NCI-H748 (cell line): ENCODE measurements around the gene CSNK1G2.

Experiments used
- DNase-seq: peaks from one replicate; lab custom pipeline; 2025; ENCODE audit not compliant: unreplicated experiment; lab: John Stamatoyannopoulos, UW

Gene CSNK1G2

DNA sequence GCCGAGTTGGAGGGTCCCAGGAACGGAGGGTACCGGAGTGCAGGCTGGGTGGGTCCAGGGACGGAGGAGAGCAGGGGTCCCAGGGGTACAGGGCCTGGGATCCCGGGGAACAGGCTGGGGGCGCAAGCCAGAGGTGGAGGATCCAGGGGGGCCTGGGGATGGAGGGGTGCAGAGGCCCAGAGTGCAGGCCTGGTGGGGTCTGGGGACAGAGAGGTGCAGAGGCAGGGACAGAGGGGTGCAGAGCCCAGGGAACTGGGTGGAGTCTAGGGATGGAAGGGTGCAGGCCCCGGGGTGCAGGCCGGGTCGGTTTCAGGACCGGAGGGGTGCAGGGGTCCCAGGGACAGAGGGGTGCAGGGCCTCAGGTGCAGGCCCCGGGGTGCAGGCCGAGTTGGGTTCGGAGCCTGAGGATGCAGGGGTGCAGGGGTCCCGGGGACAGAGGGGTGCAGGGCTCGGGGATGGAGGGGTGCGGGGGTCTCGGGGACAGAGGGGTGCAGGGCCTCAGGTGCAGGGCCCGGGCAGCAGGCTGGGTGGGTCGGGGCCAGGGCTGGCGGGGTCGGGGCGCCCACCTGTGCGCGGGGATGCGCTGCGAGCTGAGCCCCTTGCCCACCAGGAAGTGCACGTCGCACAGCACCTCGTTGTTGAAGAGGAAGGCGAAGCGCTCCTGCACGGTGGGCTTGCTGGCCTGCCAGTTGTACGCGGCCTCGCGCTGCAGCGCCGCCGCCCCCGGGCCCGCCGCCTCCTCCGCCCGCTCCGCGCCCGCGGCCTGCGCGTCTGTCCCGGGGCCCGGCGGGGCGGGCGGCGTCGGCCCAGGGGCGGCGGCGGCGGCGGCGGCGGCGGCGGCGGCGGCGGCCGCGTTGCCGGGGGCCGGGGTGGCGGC lies 74.0 kb downstream of the CSNK1G2 start:
- DNase-seq: peak; percentile 56

DNA sequence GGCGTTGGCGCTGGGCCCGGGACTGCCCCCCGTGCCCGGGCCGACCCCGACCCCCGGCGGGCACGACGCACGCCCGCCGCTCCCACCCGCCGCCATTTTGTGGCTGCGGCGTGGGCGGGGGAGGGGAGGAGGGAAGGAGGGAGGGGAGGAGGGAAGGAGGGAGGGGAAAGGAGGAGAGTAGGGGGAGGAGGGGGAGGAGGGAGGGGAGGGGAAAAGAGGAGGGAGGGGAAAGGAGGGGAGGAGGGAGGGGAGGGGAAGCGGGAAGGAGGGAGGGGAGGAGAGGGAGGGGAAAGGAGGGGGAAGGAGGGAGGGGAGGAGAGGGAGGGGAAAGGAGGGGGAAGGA lies 74.6 kb downstream of the CSNK1G2 start, which contains the start of gene BTBD2:
TSS of gene BTBD2 (minus strand) at position 107 of the 343 bp plus-strand sequence. CDS start at position 96, 11 bp downstream.
- peak; percentile 63 for DNase-seq

DNA sequence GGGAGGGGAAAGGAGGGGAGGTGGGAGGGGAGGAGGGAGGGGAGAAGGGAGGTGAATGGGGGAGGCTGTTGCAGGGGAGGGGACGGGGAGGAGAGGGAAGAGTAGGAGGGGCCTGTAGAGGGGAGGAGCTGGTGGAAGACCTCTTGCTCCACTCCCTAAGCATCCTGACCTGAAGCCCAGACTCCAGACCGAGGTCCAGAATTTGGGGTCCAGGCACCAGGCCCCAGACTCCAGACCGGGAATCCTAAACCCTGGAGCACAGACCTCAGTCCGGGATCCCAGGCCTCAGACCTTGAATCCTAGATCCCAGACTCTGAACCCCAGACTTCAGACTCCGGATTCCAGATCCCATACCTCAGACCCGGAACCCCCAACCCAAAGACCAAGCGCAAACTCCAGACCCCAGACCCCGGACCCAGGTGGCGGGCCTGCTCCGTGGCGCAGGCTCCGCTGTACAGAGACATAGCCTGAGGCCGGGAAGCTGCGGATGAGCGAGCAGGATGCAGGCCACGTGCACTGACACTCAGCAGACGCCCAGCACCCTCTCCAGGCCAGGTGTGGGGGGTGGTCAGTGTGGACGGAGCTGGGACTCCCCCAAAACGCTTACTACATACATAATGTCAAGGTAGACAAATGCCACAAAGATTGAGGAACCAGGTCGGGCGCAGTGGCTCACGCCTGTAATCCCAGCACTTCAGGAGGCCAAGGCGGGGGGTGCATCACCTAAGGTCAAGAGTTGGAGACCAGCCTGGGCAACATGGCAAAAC lies 75.3 kb downstream of the CSNK1G2 start:
- peak; percentile 74 for DNase-seq

DNA sequence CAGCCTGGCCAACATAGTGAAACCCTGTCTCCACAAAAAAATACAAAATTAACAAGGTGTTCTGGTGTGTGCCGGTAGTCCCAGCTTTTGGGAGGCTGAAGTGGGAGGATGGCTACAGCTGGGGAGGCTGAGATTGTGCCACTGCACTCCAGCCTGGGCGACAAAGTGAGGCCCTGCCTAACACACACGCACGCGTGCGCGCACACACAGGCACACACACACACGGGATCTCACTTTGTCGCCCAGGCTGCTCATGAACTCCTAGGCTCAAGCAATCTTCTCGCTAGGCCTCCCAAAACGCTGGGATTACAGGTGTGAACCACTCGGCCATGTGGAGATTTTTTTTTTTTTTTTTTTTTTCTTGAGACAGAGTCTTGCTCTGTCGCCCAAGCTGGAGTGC lies 77.8 kb downstream of the CSNK1G2 start:
- DNase-seq: no peak

DNA sequence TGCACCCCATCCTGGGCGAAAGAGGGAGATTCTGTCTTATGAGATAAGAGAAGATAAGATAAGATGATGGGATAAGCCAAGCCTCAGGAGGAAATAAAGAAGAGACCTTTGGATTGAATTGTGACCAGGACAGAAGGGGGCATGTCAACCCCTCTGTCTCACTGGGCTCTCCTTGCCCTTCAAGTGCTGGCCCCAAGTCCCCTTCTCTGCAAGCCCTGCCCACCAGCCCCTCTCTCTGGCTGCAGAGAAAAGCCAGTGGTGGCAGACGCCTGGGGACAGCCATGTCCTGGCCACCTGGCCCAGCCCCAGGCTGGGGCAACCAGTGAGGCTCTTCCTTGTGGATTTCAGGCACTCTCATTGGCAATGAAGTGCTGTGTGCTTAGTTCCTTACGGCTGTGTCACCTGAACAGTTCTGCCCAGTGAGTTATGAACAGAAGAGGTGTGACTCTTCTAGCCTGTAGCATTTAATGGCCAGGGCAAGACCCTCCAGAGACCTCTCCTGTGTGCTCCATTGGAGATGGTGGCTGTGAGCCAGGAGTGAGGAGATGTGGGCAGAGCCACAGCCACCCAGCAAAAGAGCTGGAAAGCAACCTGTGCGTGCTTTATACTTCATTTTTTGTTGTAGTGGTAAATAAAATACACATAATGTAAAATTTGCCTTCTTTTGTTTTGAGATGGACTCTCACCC lies 80.6 kb downstream of the CSNK1G2 start:
- DNase-seq: no peak

DNA sequence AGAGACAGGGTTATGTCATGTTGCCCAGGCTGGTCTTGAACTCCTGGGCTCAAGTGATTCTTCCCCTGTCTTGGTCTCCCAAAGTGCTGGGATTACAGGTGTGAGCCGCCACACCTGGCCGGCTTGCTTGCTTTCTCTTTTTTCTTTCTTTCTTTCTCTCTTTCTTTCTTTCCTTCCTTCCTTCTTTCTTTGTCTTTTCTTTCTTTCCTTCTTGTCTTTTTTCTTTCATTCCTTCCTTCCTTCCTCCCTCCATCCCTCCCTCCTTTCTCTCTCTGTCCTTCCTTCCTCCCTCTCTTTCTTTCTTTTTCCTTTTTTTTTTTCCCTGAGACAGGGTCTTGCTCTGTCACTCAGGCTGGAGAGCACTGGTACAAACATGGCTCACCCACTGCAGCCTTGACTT lies 81.3 kb downstream of the CSNK1G2 start:
- no peak for DNase-seq

DNA sequence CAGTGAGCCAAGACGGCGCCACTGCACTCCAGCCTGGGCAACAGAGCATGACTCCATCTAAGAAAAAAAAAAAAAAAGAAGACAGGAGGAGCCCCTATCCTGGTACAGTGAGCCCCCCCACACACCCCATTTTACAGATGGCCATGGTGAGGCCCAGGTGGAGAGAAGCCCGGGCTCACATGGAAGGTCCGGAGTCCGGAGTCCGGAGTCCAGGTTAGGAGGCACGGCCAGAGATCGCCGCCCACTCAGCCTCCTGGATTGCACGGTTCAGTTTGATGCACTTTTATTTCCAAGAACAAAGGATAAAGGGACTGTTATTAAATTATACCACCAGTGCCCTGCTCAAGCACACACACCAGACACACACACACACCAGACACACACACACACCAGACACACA lies 85.8 kb downstream of the CSNK1G2 start:
- no peak for DNase-seq

DNA sequence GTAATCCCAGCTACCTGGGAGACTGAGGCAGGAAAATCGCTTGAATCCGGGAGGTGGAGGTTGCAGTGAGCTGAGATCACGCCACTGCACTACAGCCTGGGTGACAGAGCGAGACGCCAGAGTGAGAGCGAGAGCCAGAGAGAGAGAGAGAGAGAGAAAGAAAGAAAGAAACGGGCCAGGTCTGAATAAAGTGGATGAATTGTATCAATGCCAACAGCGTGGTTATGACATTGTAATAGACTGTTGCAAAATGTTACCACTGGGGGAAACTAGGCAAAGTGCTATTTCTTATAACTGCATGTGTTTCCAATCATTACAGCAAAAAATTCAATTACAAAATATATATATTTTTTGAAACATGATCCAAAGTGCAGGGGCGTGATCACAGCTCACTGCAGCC lies 86.4 kb downstream of the CSNK1G2 start:
- no peak for DNase-seq
